AG09319 (cell line): ENCODE measurements around the gene CAPN12.

Experiments used
- DNase-seq: peaks from one replicate; pipeline ENCODE4 v3.0.0-alpha.2; 2010; ENCODE audit warnings: low read depth; ENCODE audit errors: extremely low read depth
- CTCF ChIP-seq: IDR thresholded peaks from 2 replicates; pipeline ENCODE4 v1.5.1; 2011; ENCODE audit warnings: low read depth, mild to moderate bottlenecking, inconsistent platforms, low read length, moderate library complexity

Gene CAPN12

GRCh38 chr19:38723990-38724854 is 20.1 kb downstream of the CAPN12 start:
- DNase-seq = no peak

GRCh38 chr19:38723606-38723965 is 20.7 kb downstream of the CAPN12 start:
- TF ChIP-seq CTCF = no peak
- DNase-seq = no peak

More at GRCh38 chr19:38723990-38724854, 20.1 kb downstream of the CAPN12 start:
- no peak for TF ChIP-seq CTCF

GRCh38 chr19:38722947-38723605 is 21.2 kb downstream of the CAPN12 start:
- no peak for DNase-seq
- TF ChIP-seq CTCF = no peak

GRCh38 chr19:38721979-38722773 is 22.1 kb downstream of the CAPN12 start:
- no peak for TF ChIP-seq CTCF
- DNase-seq = no peak

GRCh38 chr19:38721496-38721895 is 22.8 kb downstream of the CAPN12 start:
- DNase-seq = no peak
- TF ChIP-seq CTCF = no peak

GRCh38 chr19:38720559-38721236 is 23.6 kb downstream of the CAPN12 start:
- DNase-seq = no peak
- TF ChIP-seq CTCF = no peak
